NCI-H510A (cell line): Measurements from ENCODE around the gene EZH1.
A peak's percentile ranks its signal among the peaks of the same experiment; 100 is the strongest.

Experiments used
- DNase-seq: peaks from one replicate; lab custom pipeline; 2025; lab: John Stamatoyannopoulos, UW

EZH1 gene

GRCh38 chr17:42744806-42745617 lies at the start of gene EZH1:
EZH1 (minus strand) TSS chr17:42745040; CDS start chr17:42728941, 16,099 bp downstream.
- DNase-seq = peak; percentile 93

- no peak for DNase-seq
These were observed 47.7 kb upstream of the EZH1 start for GRCh38 chr17:42792545-42792944.

- no peak for DNase-seq
These were observed 47.1 kb upstream of the EZH1 start for GRCh38 chr17:42791948-42792347.

- DNase-seq = no peak
These were observed 42.4 kb upstream of the EZH1 start for GRCh38 chr17:42787266-42787665.

GRCh38 chr17:42784811-42785592 lies 40.2 kb upstream of the EZH1 start:
- DNase-seq = no peak

- no peak for DNase-seq
These were observed 39.6 kb upstream of the EZH1 start for GRCh38 chr17:42784409-42784808.

- no peak for DNase-seq
These were observed 38.9 kb upstream of the EZH1 start for GRCh38 chr17:42783791-42784138.

GRCh38 chr17:42783062-42783790 lies 38.4 kb upstream of the EZH1 start:
- DNase-seq = no peak

- DNase-seq = no peak
These were observed 37.6 kb upstream of the EZH1 start for GRCh38 chr17:42782166-42783061.

- DNase-seq = no peak
These were observed 36.9 kb upstream of the EZH1 start for GRCh38 chr17:42781639-42782165.

- no peak for DNase-seq
These were observed 36.2 kb upstream of the EZH1 start for GRCh38 chr17:42780851-42781638.

GRCh38 chr17:42779936-42780850 lies 35.4 kb upstream of the EZH1 start, which contains the start of gene WNK4:
WNK4 (plus strand) TSS chr17:42780610; CDS start chr17:42780699, 89 bp downstream.
- DNase-seq = no peak

- DNase-seq = no peak
These were observed 34.6 kb upstream of the EZH1 start for GRCh38 chr17:42779304-42779935.

GRCh38 chr17:42778570-42778969 lies 33.7 kb upstream of the EZH1 start:
- DNase-seq = no peak

- DNase-seq = no peak
These were observed 30.8 kb upstream of the EZH1 start for GRCh38 chr17:42775534-42776098.

GRCh38 chr17:42774066-42774745 lies 29.4 kb upstream of the EZH1 start:
- no peak for DNase-seq

- DNase-seq = peak; percentile 61
These were observed 28.6 kb upstream of the EZH1 start, which contains the start of gene VPS25 for GRCh38 chr17:42773290-42774035. VPS25 (plus strand) TSS chr17:42773449; CDS start chr17:42773476, 27 bp downstream.
